ENCODE measurements around the gene SLC12A9.

Gene SLC12A9

GRCh38 chr7:100822236-100823139 lies 30.0 kb upstream of the SLC12A9 start:
- no peak for TF ChIP-seq CTCF (IDR thresholded peaks at IDR 0.05; ENCODE audit: low read depth, low read length)
- no peak overlapping the region for H3K4me3 ChIP-seq (ENCODE audit: low read depth, low read length)

GRCh38 chr7:100823140-100823525 lies 29.4 kb upstream of the SLC12A9 start:
- TF ChIP-seq CTCF (IDR thresholded peaks at IDR 0.05; ENCODE audit: low read depth, low read length), result no peak
- no peak overlapping the region for H3K4me3 ChIP-seq (ENCODE audit: low read depth, low read length)

- no peak for TF ChIP-seq CTCF (IDR thresholded peaks at IDR 0.05; ENCODE audit: low read depth, low read length)
Measured at GRCh38 chr7:100823534-100823933, 29.0 kb upstream of the SLC12A9 start.

GRCh38 chr7:100824499-100825214 lies 27.9 kb upstream of the SLC12A9 start:
- no peak for TF ChIP-seq CTCF (IDR thresholded peaks at IDR 0.05; ENCODE audit: low read depth, low read length)
- peak overlapping the region; percentile 84 for H3K4me3 ChIP-seq (ENCODE audit: low read depth, low read length)

More at GRCh38 chr7:100823534-100823933, 29.0 kb upstream of the SLC12A9 start:
- H3K4me3 ChIP-seq (ENCODE audit: low read depth, low read length), result no peak overlapping the region

- TF ChIP-seq CTCF (IDR thresholded peaks at IDR 0.05; ENCODE audit: low read depth, low read length), result no peak
- peak overlapping the region; percentile 84 for H3K4me3 ChIP-seq (ENCODE audit: low read depth, low read length)
Measured at GRCh38 chr7:100825215-100825671, 27.3 kb upstream of the SLC12A9 start.

- peak; percentile 41; the same call in 1 of the 2 replicates for TF ChIP-seq CTCF (IDR thresholded peaks at IDR 0.05; ENCODE audit: low read depth, low read length)
- H3K4me3 ChIP-seq (ENCODE audit: low read depth, low read length), result peak overlapping the region; percentile 84
Measured at GRCh38 chr7:100825751-100826513, 26.6 kb upstream of the SLC12A9 start.
